SK-N-SH (cell line): ENCODE data around the gene ASTE1. TPM values are rescaled to one million over a fixed set of nuclear protein-coding genes. Genes with fewer than 3 reads are reported as not detected.

Experiments used
- CTCF ChIA-PET: fragments of 300-600, 350-600 bp; formaldehyde crosslinking; extraction: SDS; loops from one replicate; lab custom pipeline; 2021; lab: Yijun Ruan, JAX
- POLR2A ChIA-PET: fragments of 350-600 bp; sonication (Branson Sonifier 250); formaldehyde crosslinking; extraction: SDS; loops from one replicate; lab custom pipeline; 2020; ENCODE audit warnings: antibody characterized with exemption, inconsistent platforms; lab: Yijun Ruan, JAX
- DNase-seq: peaks from one replicate; pipeline ENCODE4 v3.0.0; 2012
- H2AFZ ChIP-seq: fragments of 200-600 bp; sonication (generic); 2 replicates; pipeline ENCODE4 v1.8.1; 2016; ENCODE audit warnings: antibody characterized with exemption, mild to moderate bottlenecking, low read depth
- H3F3A ChIP-seq: fragments of 200-600 bp; sonication (generic); replicated peaks from 2 replicates; pipeline ENCODE3; 2016; ENCODE audit warnings: antibody characterized with exemption, mild to moderate bottlenecking; ENCODE audit not compliant: insufficient read depth
- H3K27ac ChIP-seq, 2 experiments: fragments of 200-500 bp in 1 of 2; fragments of 200-600 bp in 1 of 2; sonication (Bioruptor generic) in 1 of 2; sonication (generic), shearing (Covaris generic) in 1 of 2; 2 replicates each; pipeline versions ENCODE4 v1.5.1 to v1.6.1; 2014 to 2016; ENCODE audit warnings: low read depth in 2 of 2, inconsistent platforms in 1 of 2, low read length in 1 of 2, mild to moderate bottlenecking in 1 of 2, mixed read lengths in 1 of 2
- H3K27me3 ChIP-seq: fragments of 200-600 bp; sonication (generic), shearing (Covaris generic); 2 replicates; pipeline ENCODE4 v1.6.1; 2016; ENCODE audit warnings: mixed run types; ENCODE audit not compliant: insufficient read depth
- H3K36me3 ChIP-seq, 2 experiments: fragments of 200-500 bp in 1 of 2; fragments of 200-600 bp in 1 of 2; sonication (Bioruptor generic) in 1 of 2; sonication (generic) in 1 of 2; replicated peaks in 1 of 2; 2 replicates each; pipeline versions ENCODE3 to v1.5.1; 2014 to 2016; ENCODE audit warnings: low read length in 1 of 2, mild to moderate bottlenecking in 1 of 2; ENCODE audit not compliant: insufficient read depth in 2 of 2, control insufficient read depth in 1 of 2
- H3K4me1 ChIP-seq, 2 experiments: fragments of 200-500 bp in 1 of 2; fragments of 200-600 bp in 1 of 2; sonication (Bioruptor generic) in 1 of 2; sonication (generic), shearing (Covaris generic) in 1 of 2; 2 replicates each; pipeline versions ENCODE4 v1.5.1 to v1.6.1; 2014 to 2016; ENCODE audit warnings: low read depth in 1 of 2, low read length in 1 of 2, mixed run types in 1 of 2; ENCODE audit not compliant: insufficient read depth in 2 of 2, control insufficient read depth in 1 of 2
- H3K4me2 ChIP-seq: fragments of 200-600 bp; sonication (generic), shearing (Covaris generic); 2 replicates; pipeline ENCODE4 v1.6.1; 2017; ENCODE audit warnings: mixed run types
- H3K4me3 ChIP-seq, 2 experiments: fragments of 200-500 bp in 1 of 2; fragments of 200-600 bp in 1 of 2; sonication (Bioruptor generic) in 1 of 2; sonication (generic), shearing (Covaris generic) in 1 of 2; 2 replicates each; pipeline versions ENCODE4 v1.5.1 to v1.8.1; 2014 to 2016; ENCODE audit warnings: low read depth in 2 of 2, inconsistent platforms in 1 of 2, low read length in 1 of 2, mild to moderate bottlenecking in 1 of 2, mixed read lengths in 1 of 2, moderate library complexity in 1 of 2
- H3K79me2 ChIP-seq: fragments of 200-600 bp; sonication (generic); 2 replicates; pipeline ENCODE4 v1.8.1; 2017; ENCODE audit warnings: mild to moderate bottlenecking; ENCODE audit not compliant: insufficient read depth
- H3K9ac ChIP-seq: fragments of 200-600 bp; sonication (generic); 2 replicates; pipeline ENCODE4 v1.6.1; 2017; ENCODE audit warnings: mixed run types
- H3K9me2 ChIP-seq: fragments of 200-600 bp; sonication (generic); 2 replicates; pipeline ENCODE4 v1.6.1; 2017; ENCODE audit warnings: mixed run types
- H3K9me3 ChIP-seq: fragments of 200-600 bp; sonication (generic); 2 replicates; pipeline ENCODE4 v1.6.1; 2017; ENCODE audit warnings: mixed run types, mild to moderate bottlenecking, moderate library complexity
- H4K20me1 ChIP-seq: fragments of 200-600 bp; sonication (generic); 2 replicates; pipeline ENCODE4 v1.6.1; 2017; ENCODE audit warnings: mild to moderate bottlenecking, mixed run types; ENCODE audit not compliant: insufficient read depth
- CTCF ChIP-seq: fragments of 200-600 bp; sonication (generic); IDR thresholded peaks from 2 replicates; pipeline ENCODE4 v1.6.1; 2017; ENCODE audit warnings: antibody characterized with exemption, mild to moderate bottlenecking, moderate library complexity
- FOXM1 ChIP-seq: IDR thresholded peaks from 2 replicates; pipeline ENCODE4 v1.4.0; 2012; ENCODE audit warnings: low read depth, mild to moderate bottlenecking
- GABPA ChIP-seq: IDR thresholded peaks from 2 replicates; pipeline ENCODE4 v1.4.0; 2012; ENCODE audit warnings: low read depth, mild to moderate bottlenecking
- GATA2 ChIP-seq: sonication (generic); formaldehyde crosslinking; IDR thresholded peaks from 2 replicates; pipeline ENCODE4 v1.5.0; 2020; ENCODE audit warnings: mild to moderate bottlenecking, missing genetic modification reagents
- JUND ChIP-seq: IDR thresholded peaks from 2 replicates; pipeline ENCODE4 v1.4.0; 2012
- MAX ChIP-seq: IDR thresholded peaks from 2 replicates; pipeline ENCODE4 v1.4.0; 2012; ENCODE audit warnings: low read depth
- NFIC ChIP-seq: IDR thresholded peaks from 2 replicates; pipeline ENCODE4 v1.4.0; 2012; ENCODE audit warnings: borderline replicate concordance
- NRF1 ChIP-seq: IDR thresholded peaks from 2 replicates; pipeline ENCODE4 v1.6.1; 2012; ENCODE audit warnings: low read depth, mild to moderate bottlenecking, low read length
- PBX3 ChIP-seq: IDR thresholded peaks from 2 replicates; pipeline ENCODE4; 2012
- POLR2AphosphoS5 ChIP-seq: IDR thresholded peaks from 2 replicates; pipeline ENCODE4 v1.6.1; 2012; ENCODE audit warnings: low read depth, low read length
- RFX5 ChIP-seq: IDR thresholded peaks from 2 replicates; pipeline ENCODE4 v1.6.1; 2012; ENCODE audit warnings: mild to moderate bottlenecking, improper control_type of control experiment, low read length
- RXRA ChIP-seq: IDR thresholded peaks from 2 replicates; pipeline ENCODE4 v1.4.0; 2012; ENCODE audit warnings: low read depth, mild to moderate bottlenecking, borderline replicate concordance
- TAF1 ChIP-seq: IDR thresholded peaks from 2 replicates; pipeline ENCODE4 v1.6.1; 2012; ENCODE audit warnings: low read depth, mild to moderate bottlenecking, low read length, moderate library complexity, borderline replicate concordance
- TCF12 ChIP-seq: IDR thresholded peaks from 2 replicates; pipeline ENCODE4 v1.4.0; 2012
- TEAD4 ChIP-seq: IDR thresholded peaks from 2 replicates; pipeline ENCODE4 v1.4.0; 2012; ENCODE audit warnings: mild to moderate bottlenecking, borderline replicate concordance; ENCODE audit not compliant: insufficient read depth
- USF1 ChIP-seq: IDR thresholded peaks from 2 replicates; pipeline ENCODE4 v1.4.0; 2012; ENCODE audit warnings: low read depth, borderline replicate concordance
- USF2 ChIP-seq: fragments of 150-350 bp; IDR thresholded peaks from 2 replicates; pipeline ENCODE4 v1.6.1; 2017; ENCODE audit warnings: antibody characterized with exemption, low read length, low read depth, borderline replicate concordance
- YY1 ChIP-seq: IDR thresholded peaks from 2 replicates; pipeline ENCODE4 v1.4.0; 2012; ENCODE audit warnings: low read depth, mild to moderate bottlenecking
- ZBTB33 ChIP-seq: IDR thresholded peaks from 2 replicates; pipeline ENCODE4 v1.4.0; 2012; ENCODE audit warnings: low read depth, borderline replicate concordance
- WGBS: methylation state at CpG from one replicate; pipeline ENCODE4 v1.1.6; 2017; ENCODE audit warnings: low lambda C conversion rate; 5-methylcytosine and 5-hydroxymethylcytosine counted together
- polyA plus RNA-seq, 3 experiments: library from polyadenylated mRNA; depleted of rRNA; stranded (reverse); fragments of >200 nt; gene quantifications; 2 replicates each; pipeline ENCODE4 v1.2.3, GENCODE V29; 2012

The ASTE1 gene
- polyA plus RNA-seq, 1 of the 3 experiments (the other 2 are of a cell fraction) = 3.5 TPM

GRCh38 chr3:130991126-130991525 lies 35.5 kb downstream of the ASTE1 start:
- Histone ChIP-seq H4K20me1 (no peaks in the 10 kb centered on the region), H3K4me3 (no peak overlapping the region), H3K9ac (no peak overlapping the region), H3K27me3 (no peaks in the 10 kb centered on the region), H3F3A (no peaks in the 10 kb centered on the region), H2AFZ (no peak overlapping the region), H3K79me2 (no peaks in the 10 kb centered on the region; the same call in 1 of the 2 replicates), H3K27ac (no peak overlapping the region), H3K4me2 (no peak overlapping the region), H3K9me2 (no peaks in the 10 kb centered on the region), H3K9me3 (no peaks in the 10 kb centered on the region), H3K36me3 (peaks cover 17 to 28% of the 10 kb centered on the region in 2 experiments), H3K4me1 (no peaks in the 10 kb centered on the region)
- DNase-seq = no peak
- WGBS = over 99% methylated on average over 5 of the region's 5 CpGs
- ChIA-PET CTCF (no interaction called here), POLR2A (no interaction called here)
- TF ChIP-seq JUND (no peak), TAF1 (no peak), TEAD4 (no peak), TCF12 (no peak), YY1 (no peak), NRF1 (no peak), POLR2AphosphoS5 (no peak), ZBTB33 (no peak), CTCF (no peak), USF1 (no peak), USF2 (no peak), RXRA (no peak), GABPA (no peak), FOXM1 (no peak), GATA2 (CRISPR knock-in tag) (no peak), MAX (no peak), NFIC (no peak), RFX5 (no peak), PBX3 (no peak)
